ENCODE measurements around the gene MBNL1. TPM values are rescaled to one million over a fixed set of nuclear protein-coding genes. Genes with fewer than 3 reads are reported as not detected.

The MBNL1 gene
- total RNA-seq, 1 experiment from 2014 or later = 139 TPM

GRCh38 chr3:152373379-152373778, 104.7 kb downstream of the MBNL1 start:
- DNase-seq (ENCODE audit: unreplicated experiment) = no peak
- TF ChIP-seq CTCF (IDR thresholded peaks at IDR 0.05; ENCODE audit: unreplicated experiment) = no peak
- POLR2A ChIA-PET = interaction anchor here (1.2 to 2.0 kb wide), 3 partner anchors 13 to 38 kb away, joined by 3 to 7 read pairs (median 5); no protein-coding TSS in a partner anchor
- Mint-ChIP-seq H3K36me3 (ENCODE audit: insufficient read depth, unreplicated experiment) (peaks cover 14% of the 10 kb centered on the region), H3K4me1 (ENCODE audit: insufficient read depth, unreplicated experiment) (peaks cover 21% of the 10 kb centered on the region), H3K27ac (ENCODE audit: low read depth, unreplicated experiment) (no peak overlapping the region), H3K4me3 (ENCODE audit: unreplicated experiment) (no peak overlapping the region), H3K27me3 (ENCODE audit: insufficient read depth, unreplicated experiment) (no peaks in the 10 kb centered on the region), H3K9me3 (ENCODE audit: unreplicated experiment) (peaks cover 8% of the 10 kb centered on the region)
- BruUV-seq (replicated peaks) = no TSS peak
- intact Hi-C loops (cut with micrococcal nuclease) = no loop called here
- CTCF ChIA-PET = no interaction called here

GRCh38 chr3:152374262-152374990, 105.7 kb downstream of the MBNL1 start:
- peaks cover 21% of the 10 kb centered on the region for H3K4me1 Mint-ChIP-seq (ENCODE audit: insufficient read depth, unreplicated experiment)

GRCh38 chr3:152375546-152375945, 106.8 kb downstream of the MBNL1 start:
- Mint-ChIP-seq H3K27me3 (ENCODE audit: insufficient read depth, unreplicated experiment) (no peaks in the 10 kb centered on the region), H3K4me3 (ENCODE audit: unreplicated experiment) (no peak overlapping the region), H3K27ac (ENCODE audit: low read depth, unreplicated experiment) (no peak overlapping the region), H3K9me3 (ENCODE audit: unreplicated experiment) (no peaks in the 10 kb centered on the region), H3K4me1 (ENCODE audit: insufficient read depth, unreplicated experiment) (peaks cover 22% of the 10 kb centered on the region), H3K36me3 (ENCODE audit: insufficient read depth, unreplicated experiment) (peaks cover 7% of the 10 kb centered on the region)
- no peak for TF ChIP-seq CTCF (IDR thresholded peaks at IDR 0.05; ENCODE audit: unreplicated experiment)
- BruUV-seq (replicated peaks) = no TSS peak
- ChIA-PET POLR2A (interaction anchor here (1.0 to 2.0 kb wide), 2 partner anchors 16 to 21 kb away, joined by 3 to 7 read pairs; no protein-coding TSS in a partner anchor), CTCF (interaction anchor here (0.6 kb wide), 1 partner anchor 371 kb away, joined by 3 read pairs; no protein-coding TSS in a partner anchor)
- intact Hi-C loops (cut with micrococcal nuclease) = no loop called here
- DNase-seq (ENCODE audit: unreplicated experiment) = peak; percentile 34

More at GRCh38 chr3:152374262-152374990, 105.7 kb downstream of the MBNL1 start:
- H3K27me3 Mint-ChIP-seq (ENCODE audit: insufficient read depth, unreplicated experiment) = no peaks in the 10 kb centered on the region
- no TSS peak for BruUV-seq (replicated peaks)
- ChIA-PET POLR2A (interaction anchor here (0.7 to 2.0 kb wide), 6 partner anchors 8 to 39 kb away, joined by 3 to 7 read pairs (median 3); no protein-coding TSS in a partner anchor), CTCF (interaction anchor here (0.6 to 0.8 kb wide), 2 partner anchors 298 to 369 kb away, joined by 3 read pairs; no protein-coding TSS in a partner anchor)
- H3K27ac Mint-ChIP-seq (ENCODE audit: low read depth, unreplicated experiment) = no peak overlapping the region
- peaks cover 8% of the 10 kb centered on the region for H3K9me3 Mint-ChIP-seq (ENCODE audit: unreplicated experiment)
- peaks cover 7% of the 10 kb centered on the region for H3K36me3 Mint-ChIP-seq (ENCODE audit: insufficient read depth, unreplicated experiment)
- no peak overlapping the region for H3K4me3 Mint-ChIP-seq (ENCODE audit: unreplicated experiment)
- intact Hi-C loops (cut with micrococcal nuclease) = no loop called here
- no peak for DNase-seq (ENCODE audit: unreplicated experiment)
- no peak for TF ChIP-seq CTCF (IDR thresholded peaks at IDR 0.05; ENCODE audit: unreplicated experiment)

- BruUV-seq (replicated peaks) = no TSS peak
- intact Hi-C loops (cut with micrococcal nuclease) = no loop called here
- peaks cover 22% of the 10 kb centered on the region for H3K4me1 Mint-ChIP-seq (ENCODE audit: insufficient read depth, unreplicated experiment)
- H3K27ac Mint-ChIP-seq (ENCODE audit: low read depth, unreplicated experiment) = peak overlapping the region; percentile 89
- H3K9me3 Mint-ChIP-seq (ENCODE audit: unreplicated experiment) = no peaks in the 10 kb centered on the region
- ChIA-PET POLR2A (interaction anchor here (0.6 to 1.0 kb wide), 3 partner anchors 10 to 23 kb away, joined by 3 to 4 read pairs (median 3); no protein-coding TSS in a partner anchor), CTCF (no interaction called here)
- TF ChIP-seq CTCF (IDR thresholded peaks at IDR 0.05; ENCODE audit: unreplicated experiment) = no peak
- H3K4me3 Mint-ChIP-seq (ENCODE audit: unreplicated experiment) = peak overlapping the region; percentile 11
- peak; percentile 36 for DNase-seq (ENCODE audit: unreplicated experiment)
- H3K36me3 Mint-ChIP-seq (ENCODE audit: insufficient read depth, unreplicated experiment) = peaks cover 7% of the 10 kb centered on the region
- H3K27me3 Mint-ChIP-seq (ENCODE audit: insufficient read depth, unreplicated experiment) = no peaks in the 10 kb centered on the region
Observed at GRCh38 chr3:152376351-152377183, 107.8 kb downstream of the MBNL1 start.

All from MCF 10A (cell line).